HepG2 (cell line): ENCODE measurements around the gene NME4. TPM values are rescaled to one million over a fixed set of nuclear protein-coding genes. Genes with fewer than 3 reads are reported as not detected.

Experiments used
- ATAC-seq: fragments of 200-7000 bp; cut with Tn5 transposase; 3 replicates; pipeline ENCODE4 v1.9.1; 2020; ENCODE audit warnings: mild to moderate bottlenecking, moderate library complexity
- BruUV-seq: library from RNA; stranded (reverse); fragments of 400-500 nt; replicated peaks from 2 replicates; lab custom pipeline; 2021; lab: Mats Ljungman, UMichigan
- CTCF ChIA-PET: fragments of 300-600 bp; formaldehyde crosslinking; extraction: SDS; loops from one replicate; lab custom pipeline; 2021; ENCODE audit warnings: low total read pairs, inconsistent platforms, low intra/inter-chr PET ratio; lab: Yijun Ruan, JAX
- POLR2A ChIA-PET: fragments of 350-600 bp; sonication (Branson Sonifier 250); formaldehyde crosslinking; loops from one replicate; lab custom pipeline; 2020; ENCODE audit warnings: antibody characterized with exemption, inconsistent platforms; lab: Yijun Ruan, JAX
- DNase-seq: peaks from one replicate; pipeline ENCODE4 v3.0.0-alpha.2; 2015; ENCODE audit warnings: low spot score
- FAIRE-seq: peaks from 3 replicates; lab custom pipeline; 2011; peaks lifted over from hg19 to GRCh38; lab: Jason Lieb, UNC
- H2AFZ ChIP-seq: one replicate; pipeline ENCODE4 v1.6.1; 2011; ENCODE audit warnings: low read length, inconsistent platforms
- H3K27ac ChIP-seq: fragments of 300-600 bp; 3 replicates; pipeline ENCODE4 v1.8.0; 2011; ENCODE audit warnings: mixed run types, mild to moderate bottlenecking, mixed read lengths, low read length, inconsistent platforms; ENCODE audit not compliant: insufficient read depth; ENCODE audit errors: extremely low read length
- H3K27me3 ChIP-seq, 2 experiments: fragments of 200-600 bp in 1 of 2; 2 replicates in 1 of 2; 3 replicates in 1 of 2; pipeline versions ENCODE4 v1.6.0 to v1.8.0; 2011; ENCODE audit warnings: low read length in 2 of 2, mild to moderate bottlenecking in 2 of 2, moderate library complexity in 2 of 2, inconsistent platforms in 1 of 2; ENCODE audit not compliant: insufficient read depth in 2 of 2, control insufficient read depth in 1 of 2
- H3K36me3 ChIP-seq, 2 experiments: fragments of 200-600 bp in 1 of 2; replicated peaks in 1 of 2; 2 replicates in 1 of 2; 3 replicates in 1 of 2; pipeline versions ENCODE4 v1.5.1 to v1.8.0; 2011; ENCODE audit warnings: low read length in 2 of 2, inconsistent platforms in 1 of 2; ENCODE audit not compliant: insufficient read depth in 2 of 2, control insufficient read depth in 1 of 2
- H3K4me1 ChIP-seq: 2 replicates; pipeline ENCODE4 v1.5.1; 2012; ENCODE audit warnings: low read length, inconsistent platforms; ENCODE audit not compliant: insufficient read depth
- H3K4me2 ChIP-seq: 2 replicates; pipeline ENCODE4 v1.6.0; 2011; ENCODE audit warnings: low read depth, low read length, inconsistent platforms
- H3K4me3 ChIP-seq, 3 experiments: fragments of 200-600 bp in 1 of 3; sonication (generic), shearing (Covaris generic) in 1 of 3; replicated peaks in 1 of 3; 2 replicates each; pipeline ENCODE4 v1.5.1; 2011 to 2016; ENCODE audit warnings: low read length in 3 of 3, inconsistent platforms in 2 of 3, low read depth in 2 of 3, mild to moderate bottlenecking in 2 of 3, control low read depth in 1 of 3, mixed read lengths in 1 of 3; ENCODE audit not compliant: insufficient read depth in 1 of 3
- H3K79me2 ChIP-seq: one replicate; pipeline ENCODE4 v1.6.1; 2011; ENCODE audit warnings: low read length, inconsistent platforms; ENCODE audit not compliant: insufficient read depth
- H3K9ac ChIP-seq: 2 replicates; pipeline ENCODE4 v1.6.0; 2011; ENCODE audit warnings: mild to moderate bottlenecking, low read depth, low read length, inconsistent platforms; ENCODE audit not compliant: insufficient read depth
- H3K9me3 ChIP-seq: 2 replicates; pipeline ENCODE4 v1.5.1; 2012; ENCODE audit warnings: mild to moderate bottlenecking, low read length
- H4K20me1 ChIP-seq: 2 replicates; pipeline ENCODE4 v1.6.0; 2011; ENCODE audit warnings: inconsistent platforms, mild to moderate bottlenecking, low read length, moderate library complexity; ENCODE audit not compliant: insufficient read depth
- ASH2L ChIP-seq: fragments of 300-600, 200-600 bp; sonication (generic); IDR thresholded peaks from 2 replicates; pipeline ENCODE4 v1.7.0; 2017; ENCODE audit warnings: low read depth, mild to moderate bottlenecking, moderate library complexity, mixed read lengths, low read length; ENCODE audit not compliant: insufficient read length
- ATF7-NPFF ChIP-seq: sonication (generic); formaldehyde crosslinking; IDR thresholded peaks from 2 replicates; pipeline ENCODE4 v1.8.1; 2023; ENCODE audit warnings: mild to moderate bottlenecking, low read depth, missing genetic modification reagents, moderate library complexity
- CTCF ChIP-seq: sonication (generic); formaldehyde crosslinking; IDR thresholded peaks from 2 replicates; pipeline ENCODE4 v1.5.0; 2020; ENCODE audit warnings: mild to moderate bottlenecking, missing genetic modification reagents, moderate library complexity
- HOXA3 ChIP-seq: sonication (generic); formaldehyde crosslinking; IDR thresholded peaks from 2 replicates; pipeline ENCODE4 v1.5.0; 2020; ENCODE audit warnings: missing genetic modification reagents
- HOXD1 ChIP-seq: sonication (generic); formaldehyde crosslinking; IDR thresholded peaks from 2 replicates; pipeline ENCODE4 v1.5.0; 2020; ENCODE audit warnings: missing genetic modification reagents
- IRF2 ChIP-seq: IDR thresholded peaks from 2 replicates; pipeline ENCODE4 v1.6.1; 2018; ENCODE audit warnings: missing genetic modification reagents, missing compliant biosample characterization
- KDM5B ChIP-seq: sonication (generic); formaldehyde crosslinking; IDR thresholded peaks from 2 replicates; pipeline ENCODE4 v1.4.0; 2020; ENCODE audit warnings: missing genetic modification reagents, mild to moderate bottlenecking, borderline replicate concordance
- RBFOX2 ChIP-seq: fragments of 200-400 bp; formaldehyde crosslinking; IDR thresholded peaks from 2 replicates; pipeline ENCODE4 v1.6.1; 2017; ENCODE audit warnings: low read depth, mild to moderate bottlenecking, low read length
- SALL2 ChIP-seq: sonication (generic); formaldehyde crosslinking; IDR thresholded peaks from 2 replicates; pipeline ENCODE4 v1.8.1; 2023; ENCODE audit warnings: mild to moderate bottlenecking, missing genetic modification reagents, inconsistent platforms
- SAP130 ChIP-seq: IDR thresholded peaks from 2 replicates; pipeline ENCODE4 v1.6.1; 2016; ENCODE audit warnings: low read depth
- SMAD1 ChIP-seq: sonication (generic); formaldehyde crosslinking; IDR thresholded peaks from 2 replicates; pipeline ENCODE4 v1.4.0; 2020; ENCODE audit warnings: missing genetic modification reagents, low read depth, mild to moderate bottlenecking, borderline replicate concordance
- TAF1 ChIP-seq: sonication (generic); formaldehyde crosslinking; IDR thresholded peaks from 2 replicates; pipeline ENCODE4 v1.4.0; 2020; ENCODE audit warnings: missing genetic modification reagents
- TBX2 ChIP-seq: sonication (generic); formaldehyde crosslinking; IDR thresholded peaks from 2 replicates; pipeline ENCODE4 v1.5.0; 2020; ENCODE audit warnings: missing genetic modification reagents, mild to moderate bottlenecking, borderline replicate concordance
- TCF12 ChIP-seq, 2 experiments: fragments of 450-650 bp in 1 of 2; sonication (generic) in 1 of 2; formaldehyde crosslinking in 1 of 2; IDR thresholded peaks; 2 replicates each; pipeline versions ENCODE4 v1.6.1 to v1.8.0; 2017 to 2022; ENCODE audit warnings: antibody characterized with exemption in 1 of 2, mild to moderate bottlenecking in 1 of 2, missing genetic modification reagents in 1 of 2, moderate library complexity in 1 of 2
- TRIM24 ChIP-seq: sonication (generic); formaldehyde crosslinking; IDR thresholded peaks from 2 replicates; pipeline ENCODE4 v1.8.0; 2022; ENCODE audit warnings: mild to moderate bottlenecking, missing genetic modification reagents
- YEATS4 ChIP-seq: sonication (generic); formaldehyde crosslinking; IDR thresholded peaks from 2 replicates; pipeline ENCODE4 v1.4.0; 2020; ENCODE audit warnings: missing genetic modification reagents, borderline replicate concordance
- ZFX ChIP-seq: sonication (generic); formaldehyde crosslinking; IDR thresholded peaks from 2 replicates; pipeline ENCODE4 v1.4.0; 2020; ENCODE audit warnings: mild to moderate bottlenecking, low read depth, missing genetic modification reagents, moderate library complexity
- ZMYM3 ChIP-seq: sonication (generic); formaldehyde crosslinking; IDR thresholded peaks from 2 replicates; pipeline ENCODE4 v1.5.1; 2020; ENCODE audit warnings: mild to moderate bottlenecking, missing genetic modification reagents
- ZNF225 ChIP-seq: sonication (generic); formaldehyde crosslinking; IDR thresholded peaks from 2 replicates; pipeline ENCODE4 v1.4.0; 2020; ENCODE audit warnings: mild to moderate bottlenecking, missing genetic modification reagents
- ZNF564 ChIP-seq: sonication (generic); formaldehyde crosslinking; IDR thresholded peaks from 2 replicates; pipeline ENCODE4 v1.8.1; 2023; ENCODE audit warnings: mild to moderate bottlenecking, missing genetic modification reagents
- ZNF567 ChIP-seq: sonication (generic); formaldehyde crosslinking; IDR thresholded peaks from 2 replicates; pipeline ENCODE4 v1.8.1; 2023; ENCODE audit warnings: mild to moderate bottlenecking, missing genetic modification reagents, borderline replicate concordance
- ZNF614 ChIP-seq: IDR thresholded peaks from 2 replicates; pipeline ENCODE4 v1.6.1; 2018; ENCODE audit warnings: missing biosample characterization, missing genetic modification reagents, inconsistent platforms, borderline replicate concordance
- ZNF660 ChIP-seq: sonication (generic); formaldehyde crosslinking; IDR thresholded peaks from 2 replicates; pipeline ENCODE4 v1.5.1; 2020; ENCODE audit warnings: mild to moderate bottlenecking, low read depth, missing genetic modification reagents, borderline replicate concordance
- ZSCAN9 ChIP-seq: IDR thresholded peaks from 2 replicates; pipeline ENCODE4 v1.6.1; 2016; ENCODE audit warnings: borderline replicate concordance
- WGBS: methylation state at CpG from one replicate; pipeline ENCODE4 v1.1.6; 2017; ENCODE audit warnings: low lambda C conversion rate; 5-methylcytosine and 5-hydroxymethylcytosine counted together
- in situ Hi-C: cut with HindIII; loops from 2 replicates; pipeline ENCODE4 v1.10.0; 2017; ENCODE audit warnings: low pct_unique_long_range_greater_than_20kb; ENCODE audit not compliant: extremely low pct_ligation_motif_present
- intact Hi-C: fragments of 100-400 bp; cut with micrococcal nuclease; formaldehyde crosslinking; loops from one replicate; pipeline ENCODE4 v1.10.0; 2022; ENCODE audit not compliant: unreplicated experiment
- polyA plus RNA-seq, 8 experiments: library from polyadenylated mRNA; depleted of rRNA in 3 of 8; stranded (reverse) in 7 of 8; unstranded in 1 of 8; fragments of >200 nt; fragmentation: Illumina TruSeq in 4 of 8; extraction: Trizol in 4 of 8; gene quantifications; 2 replicates each; pipeline versions ENCODE4 v1.2.1 to v1.2.3, GENCODE V29; 2011 to 2016; ENCODE audit warnings: low read depth in 4 of 8, missing spikeins in 1 of 8, mixed read lengths in 1 of 8; ENCODE audit not compliant: insufficient read depth in 1 of 8
- total RNA-seq, 5 experiments: library from RNA; depleted of rRNA; stranded (reverse); fragments of >200 nt; fragmentation: Illumina TruSeq; extraction: Trizol; gene quantifications; 2 replicates each; pipeline ENCODE4 v1.2.3, GENCODE V29; 2016; ENCODE audit warnings: low read depth in 1 of 5

NME4 gene
- total and polyA plus RNA-seq, 2 of the 13 experiments (the other 11 are each of a cell fraction or from before 2014, with no cell fraction given), result 121 to 263 TPM

- no peak overlapping the region for H3K27ac ChIP-seq
- peaks cover 60% of the 10 kb centered on the region for H3K4me1 ChIP-seq
- DNase-seq (no peak), FAIRE-seq (no peak), ATAC-seq (0 out of 3 replicates have a peak, but pooled peaks have one; percentile 14)
- intact Hi-C loops (no loop called here), in situ Hi-C loops (no loop called here)
- peak overlapping the region; percentile 78 for H3K4me2 ChIP-seq
- no TSS peak for BruUV-seq
- H2AFZ ChIP-seq, result no peak overlapping the region
- ChIA-PET POLR2A (interaction anchor here (1.3 to 2.7 kb wide), 3 partner anchors 16 to 48 kb away, joined by 3 to 14 read pairs (median 10); no protein-coding TSS in a partner anchor), CTCF (no interaction called here)
- peak overlapping the region; percentile 72 for H3K9ac ChIP-seq
- no peaks in the 10 kb centered on the region; a peak in 1 of 5 replicates for H3K36me3 ChIP-seq
- H3K27me3 ChIP-seq, result no peaks in the 10 kb centered on the region; a peak in 1 of 5 replicates
- H3K4me3 ChIP-seq, result peak overlapping the region; percentile 63 to 95 (median 87)
- WGBS, result 0% methylated on average over 18 of the region's 97 CpGs
- peaks cover 46% of the 10 kb centered on the region for H3K79me2 ChIP-seq
- no peaks in the 10 kb centered on the region for H3K9me3 ChIP-seq
- H4K20me1 ChIP-seq, result peaks cover 16% of the 10 kb centered on the region
- 0 out of 2 replicates have a peak, but pooled peaks have one; percentile 44 for TF ChIP-seq KDM5B (CRISPR knock-in tag)
- TF ChIP-seq YEATS4 (CRISPR knock-in tag), result no peak
- no peak for TF ChIP-seq ZSCAN9 (CRISPR knock-in tag)
- TF ChIP-seq ZFX (CRISPR knock-in tag), result peak; percentile 46
- no peak for TF ChIP-seq ATF7-NPFF (CRISPR knock-in tag)
- TF ChIP-seq CTCF, result 0 out of 2 replicates have a peak, but pooled peaks have one; percentile 9
- TF ChIP-seq ZNF564 (CRISPR knock-in tag), result no peak
- TF ChIP-seq SMAD1, result 0 out of 2 replicates have a peak, but pooled peaks have one; percentile 34
- no peak for TF ChIP-seq ZMYM3 (CRISPR knock-in tag)
- no peak for TF ChIP-seq TBX2 (CRISPR knock-in tag)
- TF ChIP-seq ZNF660 (CRISPR knock-in tag), result no peak
- TF ChIP-seq SAP130 (CRISPR knock-in tag), result peak; percentile 47
- 0 out of 2 replicates have a peak, but pooled peaks have one; percentile 17 for TF ChIP-seq HOXA3
- 0 out of 2 replicates have a peak, but pooled peaks have one; percentile 44 for TF ChIP-seq SALL2 (CRISPR knock-in tag)
- TF ChIP-seq TAF1 (CRISPR knock-in tag), result peak; percentile 42
- TF ChIP-seq ASH2L, result no peak
- no peak for TF ChIP-seq IRF2 (CRISPR knock-in tag)
- peak; percentile 53; the same call in 1 of the 2 replicates for TF ChIP-seq RBFOX2
- peak; percentile 12; the same call in 1 of the 2 replicates for TF ChIP-seq ZNF614 (CRISPR knock-in tag)
- TF ChIP-seq ZNF225 (CRISPR knock-in tag), result 0 out of 2 replicates have a peak, but pooled peaks have one; percentile 32
- no peak for TF ChIP-seq ZNF567 (CRISPR knock-in tag)
- no peak for TF ChIP-seq HOXD1 (CRISPR knock-in tag)
- TF ChIP-seq TRIM24 (CRISPR knock-in tag), result no peak
- TF ChIP-seq TCF12 (IDR thresholded peaks at IDR 0.05), result no peak
- 0 out of 2 replicates have a peak, but pooled peaks have one; percentile 52 for TF ChIP-seq TCF12 (CRISPR knock-in tag; IDR thresholded peaks at IDR 0.05)
Measured at GRCh38 chr16:426115-426905, 29.3 kb downstream of the NME4 start.
